Mucosa of gallbladder (tissue), 1 donor: ENCODE results near the gene COMMD1. TPM values are rescaled to one million over a fixed set of nuclear protein-coding genes. Genes with fewer than 3 reads are reported as not detected.
"Not testable (repeated sequence)": the region's sequence is repeated elsewhere in the genome, so short reads cannot be mapped to it uniquely, and the experiment has no call there.

Experiments
- DNase-seq: peaks from one replicate; pipeline ENCODE4 v3.0.0-alpha.2; 2020; ENCODE audit warnings: low spot score
- total RNA-seq: library from RNA; stranded (reverse); gene quantifications from one replicate; pipeline ENCODE4 v1.2.1, GENCODE V29; 2021
- donor health status: DM: no; HTN: no; CAD: no.

The COMMD1 gene
- total RNA-seq, 1 donor from 2014 or later, result 35.0 TPM

DNA sequence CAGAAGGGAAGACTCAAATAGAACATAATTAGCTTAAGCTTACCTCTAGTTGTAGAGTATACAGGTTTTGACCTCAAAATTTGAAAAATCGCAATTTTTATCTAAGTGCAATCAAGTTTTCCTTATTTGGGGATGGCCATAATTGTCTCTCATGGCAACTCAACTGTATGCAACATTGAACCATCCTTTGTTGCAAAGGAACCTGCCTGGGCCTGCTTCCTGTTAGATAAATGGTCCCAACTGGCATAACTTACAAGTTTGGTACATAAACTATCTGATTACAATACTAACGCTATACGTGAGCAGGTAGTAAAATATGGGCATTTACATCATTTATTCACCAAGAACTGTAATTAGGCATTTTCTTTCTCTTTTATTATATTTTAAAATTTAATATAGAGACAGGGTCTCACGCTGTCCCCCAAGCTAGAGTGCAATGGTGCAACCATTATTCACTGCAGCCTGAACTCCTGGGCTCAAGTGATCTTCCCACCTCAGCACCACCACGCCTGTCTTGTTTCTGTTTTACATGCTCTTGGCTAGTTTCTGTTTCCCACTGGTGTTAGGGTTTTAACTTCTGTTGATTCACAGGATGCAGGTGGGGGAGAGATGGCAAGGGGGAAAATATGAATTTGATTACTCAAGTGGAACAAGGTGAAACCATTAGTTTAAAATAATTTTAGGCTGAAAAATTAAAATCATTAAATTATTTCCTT is 235.1 kb downstream of the COMMD1 start:
- DNase-seq, result no peak

DNA sequence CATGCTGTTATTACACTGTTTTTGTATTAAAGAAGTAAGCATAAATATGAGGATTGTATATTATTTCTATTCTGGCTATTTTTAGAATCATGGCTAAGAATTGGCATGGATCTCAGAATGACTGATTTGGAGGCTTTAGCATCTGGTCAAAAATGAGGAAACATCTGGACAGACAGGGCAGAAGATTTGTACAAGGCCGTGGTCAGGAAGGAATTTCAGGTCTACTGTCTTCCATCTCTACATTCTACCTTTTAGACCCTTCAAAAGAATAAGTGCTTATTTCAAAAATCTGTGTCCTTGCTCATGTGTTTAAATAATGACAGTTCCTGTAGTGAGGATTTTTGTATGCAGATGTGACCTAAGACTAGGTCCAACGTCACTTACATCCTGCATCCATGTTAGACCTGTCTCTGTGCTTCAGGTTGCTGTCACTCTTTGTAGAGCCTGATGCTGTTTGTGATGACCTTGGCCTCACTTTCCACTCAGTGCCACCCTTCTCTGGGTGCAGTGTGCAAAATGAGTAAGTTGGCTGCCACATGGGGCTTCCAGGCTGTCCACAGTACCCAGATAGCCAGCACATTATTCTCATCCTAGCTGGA is 235.8 kb downstream of the COMMD1 start:
- DNase-seq, result no peak

- DNase-seq, result no peak
These were observed 236.6 kb downstream of the COMMD1 start for GRCh38 chr2:62142054-62142453.

- no peak for DNase-seq
These were observed 238.2 kb downstream of the COMMD1 start for GRCh38 chr2:62143696-62144095.

DNA sequence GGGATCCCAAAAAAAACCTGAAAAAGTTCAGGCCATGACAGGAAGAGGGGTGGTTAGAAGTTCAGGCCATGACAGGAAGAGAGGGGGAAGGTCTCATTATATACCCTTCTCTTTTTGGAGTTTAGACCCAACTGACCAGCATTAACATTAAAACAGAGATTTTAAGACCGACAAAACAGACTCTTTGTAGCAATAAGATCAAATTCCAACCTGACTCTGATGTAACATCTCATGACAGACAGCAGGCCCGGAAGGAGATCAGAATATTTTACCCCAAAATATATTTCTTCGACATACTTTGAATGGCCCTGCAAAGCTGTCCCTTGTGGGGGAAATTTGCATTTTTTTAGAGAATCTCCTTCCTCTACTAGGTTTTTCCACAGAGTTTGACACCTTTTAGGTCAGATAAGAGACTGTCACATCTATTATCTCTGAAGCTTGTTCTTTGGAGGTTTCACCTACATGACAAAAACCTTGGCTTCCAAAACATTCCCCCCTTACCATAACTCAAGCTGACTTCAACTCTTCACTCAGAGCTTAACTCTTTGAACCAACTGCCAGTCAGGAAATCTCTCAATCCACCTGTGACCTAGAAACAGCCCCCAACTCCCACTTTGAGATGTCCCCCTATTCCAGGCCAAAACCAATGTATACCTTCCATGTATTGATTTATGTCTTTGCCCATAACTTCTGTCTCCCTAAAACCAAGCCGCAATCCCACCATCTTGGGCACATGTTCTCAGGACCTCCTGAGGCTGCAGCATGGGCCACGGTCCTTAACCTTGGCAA is 239.4 kb downstream of the COMMD1 start:
- no peak for DNase-seq

- DNase-seq, result no peak
These were observed 240.1 kb downstream of the COMMD1 start for GRCh38 chr2:62145478-62146100.

- DNase-seq, result not testable (repeated sequence)
These were observed 241.3 kb downstream of the COMMD1 start for GRCh38 chr2:62146790-62147189.

DNA sequence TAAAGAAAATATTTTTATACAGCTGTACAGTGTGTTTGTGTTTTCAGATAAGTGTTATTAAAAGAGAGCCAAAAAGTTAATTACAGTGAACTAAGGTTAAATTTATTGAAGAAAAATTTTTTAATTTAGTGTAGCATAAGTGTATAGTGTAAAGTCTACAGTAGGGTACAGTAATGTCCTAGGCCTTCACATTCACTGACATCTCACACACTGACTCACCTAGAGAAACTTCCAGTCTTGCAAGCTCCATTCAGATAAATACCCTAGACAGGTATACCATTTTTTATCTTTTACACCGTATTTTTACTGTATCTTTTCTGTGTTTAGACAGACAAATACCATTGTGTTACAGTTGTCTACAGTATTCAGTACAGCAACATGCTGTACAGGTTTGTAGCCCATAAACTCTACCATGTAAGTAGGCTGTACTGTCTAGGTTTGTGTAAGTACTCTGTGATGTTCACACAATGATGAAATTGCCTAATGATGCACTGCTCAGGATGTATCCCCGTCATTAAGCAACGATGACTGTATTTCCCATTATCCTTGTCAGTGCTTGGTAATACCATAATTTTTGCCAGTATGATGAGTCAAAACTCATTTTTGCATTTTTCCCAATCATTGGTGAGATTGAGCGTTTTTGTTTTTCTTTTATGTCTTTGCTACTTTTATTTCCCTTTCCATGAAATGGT is 242.3 kb downstream of the COMMD1 start:
- DNase-seq, result no peak

DNA sequence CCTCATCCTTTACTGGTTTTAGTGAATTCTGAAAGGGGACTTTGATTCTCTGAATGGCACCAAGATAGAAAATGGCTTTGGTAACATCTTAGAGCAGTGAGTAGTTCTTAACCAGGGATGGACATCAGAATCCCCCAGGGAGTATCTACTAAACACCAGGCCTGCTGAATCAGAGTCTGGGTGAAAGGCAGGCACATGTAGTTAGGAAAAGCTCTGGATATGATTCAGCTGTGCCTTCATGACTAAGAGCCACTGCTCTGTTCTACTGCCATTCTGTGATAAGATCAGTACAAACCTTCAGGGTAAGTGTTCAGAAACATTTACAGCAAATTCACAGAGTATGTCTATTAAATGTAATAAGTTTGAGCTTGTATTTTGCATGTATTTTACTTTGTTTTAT is 244.2 kb downstream of the COMMD1 start:
- DNase-seq, result no peak

DNA sequence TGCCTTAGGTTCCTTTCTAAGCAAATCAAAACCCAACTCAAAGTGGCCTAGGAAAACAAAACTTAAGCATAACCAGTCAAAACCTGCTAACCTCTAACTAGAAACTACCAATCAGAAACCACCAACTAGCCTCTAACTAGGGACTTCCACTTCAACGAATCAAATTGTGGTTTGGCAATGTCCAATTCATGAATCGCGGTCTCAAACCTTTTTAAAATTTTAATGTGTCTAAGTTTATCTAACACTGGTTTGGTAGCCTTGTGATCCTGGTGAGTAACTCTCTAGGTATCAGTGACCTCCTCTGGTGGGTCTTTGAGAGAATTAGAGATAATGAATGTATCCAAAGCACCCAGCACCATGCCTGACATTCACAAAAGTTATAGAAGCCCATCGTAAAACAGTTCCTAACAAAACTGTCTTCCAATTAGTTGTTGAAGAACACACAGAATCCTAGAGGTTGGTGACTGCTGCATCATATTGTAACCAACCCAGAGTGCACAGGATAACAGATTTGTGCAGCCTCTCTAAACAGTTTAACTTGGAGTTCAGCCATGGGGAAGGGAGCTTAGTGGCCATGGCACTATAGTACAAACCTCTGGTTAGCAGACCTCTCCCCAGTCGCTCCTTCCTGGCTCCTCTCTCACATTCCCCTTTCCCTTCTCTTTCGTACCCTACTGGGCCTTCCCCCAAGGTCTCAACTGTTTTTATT is 245.3 kb downstream of the COMMD1 start:
- no peak for DNase-seq

- no peak for DNase-seq
These were observed 245.8 kb downstream of the COMMD1 start for GRCh38 chr2:62151306-62151638.

DNA sequence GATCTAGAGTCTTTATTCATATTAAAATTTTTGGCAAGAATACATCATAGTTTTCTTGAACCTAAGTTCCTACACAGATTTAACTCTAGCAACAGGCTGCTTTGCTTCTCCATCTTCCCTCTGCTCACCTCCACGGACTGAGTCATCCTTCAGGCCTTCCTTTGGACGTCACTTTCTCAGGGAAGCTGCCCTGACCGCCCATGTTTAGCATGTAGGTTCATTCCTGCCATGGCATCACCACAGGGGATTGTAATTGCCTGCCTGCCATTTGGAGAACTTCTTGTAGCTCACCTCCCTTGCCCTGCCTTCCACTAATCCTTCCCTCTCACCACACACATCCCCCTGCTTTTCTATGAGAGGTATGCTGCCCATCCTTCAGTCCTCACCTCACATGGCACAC is 246.5 kb downstream of the COMMD1 start:
- DNase-seq, result no peak

- DNase-seq, result no peak
These were observed 251.5 kb downstream of the COMMD1 start for GRCh38 chr2:62156861-62157496.

DNA sequence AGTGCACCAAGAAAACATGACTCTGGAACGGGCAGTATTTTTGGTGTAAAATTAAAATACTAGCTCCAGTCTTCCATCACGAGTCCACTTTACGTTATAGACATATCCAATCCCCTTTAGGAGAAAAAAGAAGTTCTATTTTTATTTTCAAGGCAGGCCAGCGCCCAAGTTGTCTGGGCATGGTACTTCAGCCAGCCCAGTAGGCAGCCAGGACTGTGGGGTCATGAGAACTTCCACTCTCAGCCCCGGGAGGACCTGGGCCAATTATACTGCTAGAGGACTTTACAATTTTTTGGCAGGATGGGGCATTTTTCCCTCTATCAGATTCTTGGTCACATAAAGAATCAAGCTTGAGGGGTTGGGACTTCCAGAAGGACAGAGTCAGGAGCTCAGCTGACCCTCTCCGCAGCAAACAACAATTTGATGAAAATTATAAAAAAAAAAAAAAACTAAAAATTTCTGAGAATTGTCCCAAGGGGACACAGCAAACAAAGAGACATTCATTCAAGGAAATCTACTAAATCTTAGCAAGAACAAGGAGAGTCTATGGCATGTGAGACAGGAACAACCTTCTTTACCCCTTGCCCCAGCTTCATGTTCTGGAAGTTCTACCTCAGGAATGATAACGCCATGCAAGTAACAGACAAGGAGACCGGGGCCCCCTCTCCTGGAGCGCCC is 253.1 kb downstream of the COMMD1 start:
- no peak for DNase-seq

DNA sequence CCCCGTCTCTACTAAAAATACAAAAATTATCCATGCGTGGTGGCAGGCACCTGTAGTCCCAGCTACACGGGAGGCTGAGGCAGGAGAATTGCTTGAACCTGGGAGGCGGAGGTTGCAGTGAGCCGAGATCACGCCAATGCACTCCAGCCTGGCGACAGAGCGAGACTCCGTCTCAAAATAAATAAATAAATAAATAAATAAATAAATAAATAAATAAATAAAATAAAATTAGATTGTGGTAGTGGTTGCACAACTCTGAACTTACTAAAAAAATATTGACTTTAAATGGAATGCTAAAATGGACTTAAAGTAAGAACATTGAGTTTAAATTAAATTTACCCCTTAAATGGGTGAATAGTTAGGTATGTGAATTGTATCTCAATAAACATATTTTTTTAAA is 255.2 kb downstream of the COMMD1 start:
- not testable (repeated sequence) for DNase-seq

DNA sequence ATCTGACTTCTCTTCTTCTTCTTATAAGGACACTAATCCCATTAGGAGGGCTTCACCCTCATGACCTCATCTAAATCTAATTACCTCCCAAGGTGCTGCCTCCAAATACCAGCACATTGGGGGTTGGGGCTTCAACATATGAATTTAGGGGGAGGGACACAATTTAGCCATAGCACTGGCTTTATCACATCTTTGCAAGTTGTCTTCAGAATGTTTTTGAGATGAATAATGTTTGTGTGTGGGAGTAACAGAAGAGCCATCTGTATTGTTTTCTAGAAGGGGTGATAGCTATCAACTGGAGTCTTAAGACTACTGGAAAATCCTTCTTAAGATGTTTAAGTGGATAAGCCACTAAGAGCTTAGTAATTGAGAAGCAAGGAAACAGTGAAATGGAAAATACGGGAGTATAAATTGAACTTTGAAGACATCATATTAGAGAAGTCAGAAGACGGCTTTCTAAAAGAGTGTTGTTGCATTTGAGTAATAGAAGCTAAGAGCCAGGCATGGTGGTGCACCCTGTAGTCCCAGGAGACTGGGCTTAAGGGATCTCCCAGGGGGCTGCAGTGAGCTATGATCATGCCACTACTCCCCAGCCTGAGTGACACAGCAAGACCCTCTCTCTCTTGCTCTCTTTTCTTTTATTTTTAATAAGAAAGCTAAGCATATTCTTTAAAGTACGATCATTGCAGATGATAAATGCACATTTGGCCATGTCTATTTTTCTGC is 257.8 kb downstream of the COMMD1 start:
- DNase-seq, result no peak

DNA sequence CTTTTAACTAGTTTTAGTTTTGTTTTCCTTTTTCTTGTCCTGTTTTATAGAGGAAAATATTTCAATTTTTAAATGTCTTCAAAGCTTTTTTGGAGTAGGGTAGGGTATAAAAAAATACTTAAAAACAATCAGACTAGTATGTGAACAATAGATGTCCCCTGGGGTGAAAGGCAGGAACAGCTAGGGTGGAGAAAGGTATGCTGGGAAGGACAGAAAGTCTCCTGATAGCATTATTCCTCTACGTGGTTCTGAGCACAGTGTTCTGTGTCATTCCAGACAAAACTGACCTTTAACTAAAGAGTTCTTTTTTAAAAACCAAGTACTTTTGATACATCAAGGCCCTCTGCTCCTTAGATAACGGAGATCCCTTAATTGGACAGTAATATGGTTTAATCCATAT is 258.4 kb downstream of the COMMD1 start:
- no peak for DNase-seq

DNA sequence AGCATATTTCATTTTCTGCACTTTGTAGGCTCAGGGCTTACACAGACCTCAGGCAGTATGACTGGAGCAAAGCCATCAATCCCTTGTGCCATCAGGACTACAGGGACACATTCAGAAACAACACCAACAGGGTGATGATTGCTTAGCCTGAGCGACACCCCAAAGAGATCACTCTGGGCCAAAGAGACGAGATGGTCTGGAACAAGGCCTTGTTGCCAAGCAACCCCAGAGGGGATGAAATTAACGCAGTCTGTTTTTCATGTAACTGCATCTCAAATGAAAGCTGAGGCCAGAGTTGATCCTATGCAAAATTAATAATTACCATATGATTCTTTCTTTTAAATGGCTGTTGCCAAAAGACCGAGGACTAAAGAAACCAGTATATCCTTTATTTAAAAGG is 270.3 kb downstream of the COMMD1 start:
- no peak for DNase-seq

DNA sequence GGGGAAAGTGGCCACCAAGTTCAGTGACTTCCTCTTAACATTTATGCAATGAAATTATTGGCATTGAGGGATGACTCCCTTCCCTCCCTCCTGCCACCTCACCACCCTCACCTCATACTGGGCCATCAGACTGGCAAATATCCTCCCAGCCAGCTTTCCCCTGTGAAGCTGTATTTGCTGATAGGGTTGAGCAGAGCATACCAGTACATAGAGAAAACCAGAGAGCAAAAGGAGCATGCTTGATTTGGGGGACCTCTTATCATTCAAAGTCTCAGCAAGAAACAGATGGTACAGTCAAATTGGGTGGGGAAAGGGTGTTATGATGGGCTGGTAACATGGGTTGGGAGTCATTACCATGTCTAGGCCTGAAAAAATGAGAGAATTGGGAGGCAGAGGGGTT is 271.3 kb downstream of the COMMD1 start:
- no peak for DNase-seq
